KOPT-K1 (cell line): ENCODE measurements around the gene CLCNKA.
"Not testable (repeated sequence)": the region's sequence is repeated elsewhere in the genome, so short reads cannot be mapped to it uniquely, and the experiment has no call there.

ENCODE experiments used
- H3K27ac ChIP-seq: fragments of 200-600 bp; sonication (generic); 2 replicates; pipeline ENCODE4 v1.5.1; 2016; ENCODE audit warnings: antibody characterized with exemption, mild to moderate bottlenecking, low read depth, low read length; ENCODE audit not compliant: poor library complexity, severe bottlenecking
- H3K36me3 ChIP-seq: fragments of 200-600 bp; sonication (generic); 2 replicates; pipeline ENCODE4 v1.5.1; 2017; ENCODE audit warnings: antibody characterized with exemption, mild to moderate bottlenecking, low read length, moderate library complexity; ENCODE audit not compliant: insufficient read depth
- H3K9me3 ChIP-seq: fragments of 200-600 bp; sonication (generic); 2 replicates; pipeline ENCODE4 v1.5.1; 2017; ENCODE audit warnings: antibody characterized with exemption, low read length, mild to moderate bottlenecking; ENCODE audit not compliant: insufficient read depth, poor library complexity, severe bottlenecking

The CLCNKA gene

GRCh38 chr1:16021681-16022080, at the start of gene CLCNKA:
Gene CLCNKA, plus strand, starts transcription at chr1:16022036. Its CDS starts 584 bp downstream, at chr1:16022620.
- H3K27ac ChIP-seq, result no peak within 1 kb of the TSS
- no peaks in the 10 kb centered on the region for H3K9me3 ChIP-seq
- H3K36me3 ChIP-seq, result no peaks in the 10 kb centered on the region

- Histone ChIP-seq H3K9me3 (peaks cover 6% of the 10 kb centered on the region), H3K36me3 (peaks cover 56% of the 10 kb centered on the region), H3K27ac (no peak overlapping the region)
Measured at GRCh38 chr1:15972409-15972808, 49.4 kb upstream of the CLCNKA start.

GRCh38 chr1:15973772-15974171, 48.1 kb upstream of the CLCNKA start:
- no peak overlapping the region for H3K27ac ChIP-seq
- peaks cover 44% of the 10 kb centered on the region for H3K36me3 ChIP-seq
- peaks cover 6% of the 10 kb centered on the region for H3K9me3 ChIP-seq

GRCh38 chr1:15974855-15975254, 47.0 kb upstream of the CLCNKA start:
- Histone ChIP-seq H3K36me3 (peaks cover 33% of the 10 kb centered on the region), H3K27ac (peak overlapping the region; percentile 75), H3K9me3 (peaks cover 6% of the 10 kb centered on the region)

GRCh38 chr1:15975358-15975804, 46.5 kb upstream of the CLCNKA start:
- peaks cover 28% of the 10 kb centered on the region for H3K36me3 ChIP-seq
- H3K27ac ChIP-seq, result peak overlapping the region; percentile 75
- H3K9me3 ChIP-seq, result peaks cover 6% of the 10 kb centered on the region

- peaks cover 21% of the 10 kb centered on the region for H3K36me3 ChIP-seq
- H3K9me3 ChIP-seq, result peaks cover 6% of the 10 kb centered on the region
- H3K27ac ChIP-seq, result peak within 1 kb of the TSS; percentile 75
Measured at GRCh38 chr1:15975805-15976680, 45.8 kb upstream of the CLCNKA start, which contains the start of gene ZBTB17. Gene ZBTB17, minus strand, starts transcription at chr1:15976101. Its CDS starts 27,606 bp downstream, at chr1:15948495.

- peaks cover 19% of the 10 kb centered on the region for H3K9me3 ChIP-seq
- not testable (repeated sequence) for H3K27ac ChIP-seq, H3K36me3 ChIP-seq
Measured at GRCh38 chr1:15977947-15978346, 43.9 kb upstream of the CLCNKA start.

- peaks cover 18% of the 10 kb centered on the region for H3K9me3 ChIP-seq
- no peak overlapping the region for H3K27ac ChIP-seq
- no peaks in the 10 kb centered on the region for H3K36me3 ChIP-seq
Measured at GRCh38 chr1:15981679-15982078, 40.2 kb upstream of the CLCNKA start.

- Histone ChIP-seq H3K27ac (no peak overlapping the region), H3K9me3 (peaks cover 17% of the 10 kb centered on the region), H3K36me3 (no peaks in the 10 kb centered on the region)
Measured at GRCh38 chr1:15983275-15983674, 38.6 kb upstream of the CLCNKA start.

- H3K27ac ChIP-seq, result no peak overlapping the region
- H3K36me3 ChIP-seq, result no peaks in the 10 kb centered on the region
- H3K9me3 ChIP-seq, result peaks cover 17% of the 10 kb centered on the region
Measured at GRCh38 chr1:15985611-15986297, 36.1 kb upstream of the CLCNKA start.

GRCh38 chr1:15988856-15989736, 32.7 kb upstream of the CLCNKA start:
- Histone ChIP-seq H3K9me3 (no peaks in the 10 kb centered on the region), H3K36me3 (no peaks in the 10 kb centered on the region), H3K27ac (no peak overlapping the region)

GRCh38 chr1:15989776-15990175, 32.1 kb upstream of the CLCNKA start:
- Histone ChIP-seq H3K27ac (no peak overlapping the region), H3K9me3 (no peaks in the 10 kb centered on the region), H3K36me3 (no peaks in the 10 kb centered on the region)

GRCh38 chr1:15991427-15992186, 30.2 kb upstream of the CLCNKA start:
- no peaks in the 10 kb centered on the region for H3K9me3 ChIP-seq
- no peaks in the 10 kb centered on the region for H3K36me3 ChIP-seq
- H3K27ac ChIP-seq, result no peak overlapping the region

GRCh38 chr1:15992187-15992553, 29.7 kb upstream of the CLCNKA start:
- Histone ChIP-seq H3K27ac (no peak overlapping the region), H3K36me3 (no peaks in the 10 kb centered on the region), H3K9me3 (no peaks in the 10 kb centered on the region)
